Keratinocyte (primary cell): ENCODE data around the gene MUCL1. TPM values are rescaled to one million over a fixed set of nuclear protein-coding genes. Genes with fewer than 3 reads are reported as not detected.

Experiments
- DNase-seq: peaks from one replicate; pipeline ENCODE4 v3.0.0-alpha.2; 2011; ENCODE audit warnings: low read depth, missing footprints, low spot score
- FAIRE-seq: peaks from 2 replicates; lab custom pipeline; 2011; peaks lifted over from hg19 to GRCh38; lab: Jason Lieb, UNC
- H2AFZ ChIP-seq: 2 replicates; pipeline ENCODE4 v1.6.0; 2012; ENCODE audit warnings: low read length, control low read depth, inconsistent platforms; ENCODE audit not compliant: control insufficient read depth
- H3K27ac ChIP-seq: 2 replicates; pipeline ENCODE4 v1.5.1; 2011; ENCODE audit warnings: low read length; ENCODE audit not compliant: control insufficient read depth, insufficient read depth
- H3K27me3 ChIP-seq: 3 replicates; pipeline ENCODE4 v1.6.0; 2011; ENCODE audit warnings: low read length; ENCODE audit not compliant: control insufficient read depth, insufficient read depth; ENCODE audit errors: extremely low read depth
- H3K36me3 ChIP-seq, 2 experiments: 2 replicates in 1 of 2; 3 replicates in 1 of 2; pipeline ENCODE4 v1.5.1; 2011; ENCODE audit warnings: low read length in 2 of 2, mild to moderate bottlenecking in 1 of 2; ENCODE audit not compliant: control insufficient read depth in 2 of 2, insufficient read depth in 2 of 2; ENCODE audit errors: extremely low read depth in 1 of 2
- H3K4me1 ChIP-seq: 3 replicates; pipeline ENCODE4 v1.5.1; 2011; ENCODE audit warnings: low read length; ENCODE audit not compliant: control insufficient read depth, insufficient read depth; ENCODE audit errors: extremely low read depth
- H3K4me2 ChIP-seq: 3 replicates; pipeline ENCODE4 v1.6.0; 2011; ENCODE audit warnings: low read depth, low read length; ENCODE audit not compliant: control insufficient read depth, insufficient read depth; ENCODE audit errors: extremely low read depth
- H3K4me3 ChIP-seq, 3 experiments: fragments of 200-600 bp in 1 of 3; sonication (generic) in 1 of 3; 2 replicates in 2 of 3; 3 replicates in 1 of 3; pipeline ENCODE4 v1.5.1; 2011 to 2016; ENCODE audit warnings: low read length in 3 of 3, mild to moderate bottlenecking in 3 of 3, control low read depth in 2 of 3, inconsistent platforms in 1 of 3, low read depth in 1 of 3, mixed read lengths in 1 of 3, mixed run types in 1 of 3, moderate library complexity in 1 of 3; ENCODE audit not compliant: control insufficient read depth in 2 of 3, insufficient read depth in 2 of 3; ENCODE audit errors: extremely low read depth in 1 of 3
- H3K79me2 ChIP-seq: 2 replicates; pipeline ENCODE4 v1.6.0; 2012; ENCODE audit warnings: low read length; ENCODE audit not compliant: control insufficient read depth, insufficient read depth
- H3K9ac ChIP-seq: 3 replicates; pipeline ENCODE4 v1.6.0; 2011; ENCODE audit warnings: low read length; ENCODE audit not compliant: control insufficient read depth, insufficient read depth; ENCODE audit errors: extremely low read depth
- H3K9me1 ChIP-seq: 3 replicates; pipeline ENCODE4 v1.6.0; 2011; ENCODE audit warnings: low read length; ENCODE audit not compliant: control insufficient read depth, insufficient read depth; ENCODE audit errors: extremely low read depth
- H3K9me3 ChIP-seq: 2 replicates; pipeline ENCODE4 v1.5.1; 2012; ENCODE audit warnings: low read depth, low read length; ENCODE audit not compliant: control insufficient read depth
- H4K20me1 ChIP-seq: 3 replicates; pipeline ENCODE4 v1.6.0; 2011; ENCODE audit warnings: low read length; ENCODE audit not compliant: control insufficient read depth, insufficient read depth; ENCODE audit errors: extremely low read depth
- CTCF ChIP-seq, 3 experiments: IDR thresholded peaks in 1 of 3; conservative IDR thresholded peaks in 1 of 3; optimal IDR thresholded peaks in 1 of 3; 2 replicates in 2 of 3; 3 replicates in 1 of 3; pipeline versions ENCODE3 to v1.5.1; 2011; ENCODE audit warnings: low read length in 3 of 3, mild to moderate bottlenecking in 3 of 3, moderate library complexity in 2 of 3, control low read depth in 1 of 3, inconsistent platforms in 1 of 3; ENCODE audit not compliant: insufficient read depth in 2 of 3; ENCODE audit errors: extremely low read depth in 1 of 3
- EZH2 ChIP-seq: IDR thresholded peaks from one replicate; pipeline ENCODE4 v1.6.1; 2012; ENCODE audit warnings: inconsistent platforms, mild to moderate bottlenecking, low read length, moderate library complexity
- dilution Hi-C: fragments of 300-500 bp; cut with MboI; formaldehyde crosslinking; loops from one replicate; pipeline ENCODE4 v1.7.0; 2020; ENCODE audit warnings: low sequenced_read_pairs; ENCODE audit not compliant: extremely low pct_ligation_motif_present
- polyA plus RNA-seq, 5 experiments: library from polyadenylated mRNA; depleted of rRNA in 3 of 5; stranded (reverse) in 3 of 5; stranded (forward) in 1 of 5; unstranded in 1 of 5; fragments of >200 nt; gene quantifications; 1 replicate in 1 of 5; 2 replicates in 3 of 5; 3 replicates in 1 of 5; pipeline versions ENCODE4 v1.2.1 to v1.2.3, GENCODE V29; 2011 to 2012; ENCODE audit warnings: missing spikeins in 2 of 5, low read depth in 1 of 5, low replicate concordance in 1 of 5

The MUCL1 gene
- polyA plus RNA-seq, 1 donor (not counting 4 experiments of a cell fraction or from before 2014, with no cell fraction given): 2.9 TPM

- no peak overlapping the region for H2AFZ ChIP-seq
- H3K9me3 ChIP-seq: no peaks in the 10 kb centered on the region
- no peak for DNase-seq
- TF ChIP-seq CTCF (optimal IDR thresholded peaks at IDR 0.05 in 1 of 3, IDR thresholded peaks at IDR 0.05 in 1 of 3, conservative IDR thresholded peaks at IDR 0.05 in 1 of 3; ENCODE audit: extremely low read depth in 1 of 3, insufficient read depth in 2 of 3, low read length in 3 of 3): no peak
- no peak for TF ChIP-seq EZH2
- no peak overlapping the region for H3K27ac ChIP-seq
- no peak for FAIRE-seq
- H3K79me2 ChIP-seq: no peaks in the 10 kb centered on the region
- H3K4me2 ChIP-seq: no peak overlapping the region
- dilution Hi-C loops: no loop called here
- H3K36me3 ChIP-seq: no peaks in the 10 kb centered on the region
- H3K27me3 ChIP-seq: no peaks in the 10 kb centered on the region
- H3K4me3 ChIP-seq: no peak overlapping the region
- H3K4me1 ChIP-seq: no peaks in the 10 kb centered on the region
- no peaks in the 10 kb centered on the region for H3K9me1 ChIP-seq
- H4K20me1 ChIP-seq: no peaks in the 10 kb centered on the region
- H3K9ac ChIP-seq: no peak overlapping the region
Measured at GRCh38 chr12:54830199-54830598, 24.1 kb upstream of the MUCL1 start.

- Histone ChIP-seq H3K9me3 (no peaks in the 10 kb centered on the region), H4K20me1 (no peaks in the 10 kb centered on the region), H3K36me3 (no peaks in the 10 kb centered on the region), H3K4me2 (no peak overlapping the region), H3K79me2 (no peaks in the 10 kb centered on the region), H3K9me1 (no peaks in the 10 kb centered on the region), H3K27me3 (no peaks in the 10 kb centered on the region), H3K9ac (no peak overlapping the region), H3K4me3 (no peak overlapping the region), H3K4me1 (no peaks in the 10 kb centered on the region), H3K27ac (no peak overlapping the region), H2AFZ (no peak overlapping the region)
- TF ChIP-seq CTCF (optimal IDR thresholded peaks at IDR 0.05 in 1 of 3, IDR thresholded peaks at IDR 0.05 in 1 of 3, conservative IDR thresholded peaks at IDR 0.05 in 1 of 3; ENCODE audit: extremely low read depth in 1 of 3, insufficient read depth in 2 of 3, low read length in 3 of 3) (no peak), EZH2 (no peak)
- DNase-seq (no peak), FAIRE-seq (no peak)
- dilution Hi-C loops: no loop called here
Measured at GRCh38 chr12:54831631-54832030, 22.7 kb upstream of the MUCL1 start.
